Tibial nerve (tissue), 4 donors: ENCODE measurements around the gene RUVBL1. TPM values are rescaled to one million over a fixed set of nuclear protein-coding genes. Genes with fewer than 3 reads are reported as not detected.

ENCODE experiments used
- DNase-seq, 2 donors: peaks; one replicate each; pipeline ENCODE4 v3.0.0-alpha.2; 2019; ENCODE audit warnings: low spot score in 2 of 2
- H3K27ac ChIP-seq, 4 donors: fragments of 200-600 bp; sonication (generic) in 3 of 4; one replicate each; pipeline ENCODE4 v1.5.1; 2017 to 2019; ENCODE audit warnings: mild to moderate bottlenecking in 1 of 4
- H3K27me3 ChIP-seq, 2 donors: fragments of 200-600 bp; sonication (generic) in 1 of 2; one replicate each; pipeline versions ENCODE4 v1.5.1 to v1.6.0; 2017 to 2019
- H3K36me3 ChIP-seq, 3 donors: fragments of 200-600 bp; sonication (generic); one replicate each; pipeline ENCODE4 v1.5.1; 2018 to 2019
- H3K4me1 ChIP-seq, 4 donors: fragments of 200-600 bp; sonication (generic) in 3 of 4; one replicate each; pipeline ENCODE4 v1.5.1; 2017 to 2019
- H3K4me3 ChIP-seq, 4 donors: fragments of 200-600 bp; sonication (generic) in 3 of 4; one replicate each; pipeline ENCODE4 v1.5.1; 2017 to 2019; ENCODE audit warnings: mild to moderate bottlenecking in 1 of 4, moderate library complexity in 1 of 4
- H3K9me3 ChIP-seq, 4 donors: fragments of 200-600 bp; sonication (generic) in 3 of 4; one replicate each; pipeline ENCODE4 v1.5.1; 2017 to 2019
- CTCF ChIP-seq, 5 experiments: fragments of 200-600 bp in 3 of 5; fragments of 450-650 bp in 2 of 5; sonication (generic) in 3 of 5; IDR thresholded peaks; one replicate each; pipeline ENCODE4 v1.5.1; 2016 to 2019; ENCODE audit warnings: antibody characterized with exemption in 5 of 5, mild to moderate bottlenecking in 3 of 5, moderate library complexity in 2 of 5
- EP300 ChIP-seq, 2 donors: sonication (generic); formaldehyde crosslinking; IDR thresholded peaks; one replicate each; pipeline ENCODE4 v1.6.1; 2017; ENCODE audit warnings: antibody characterized with exemption in 2 of 2, mild to moderate bottlenecking in 1 of 2
- POLR2A ChIP-seq, 2 donors: fragments of 450-650 bp; IDR thresholded peaks; one replicate each; pipeline ENCODE4 v1.6.1; 2017; ENCODE audit warnings: antibody characterized with exemption in 2 of 2, mild to moderate bottlenecking in 2 of 2, moderate library complexity in 2 of 2
- WGBS, 2 donors: methylation state at CpG; one replicate each; pipeline ENCODE4 v1.1.5; 2018; 5-methylcytosine and 5-hydroxymethylcytosine counted together
- total RNA-seq, 4 donors: library from RNA; depleted of rRNA; stranded (reverse); fragments of >200 nt; gene quantifications; one replicate each; pipeline ENCODE4 v1.1.0, GENCODE V29; 2016

RUVBL1 gene
- total RNA-seq, 4 donors from 2014 or later = 29.7 to 41.7 (median 34.1) TPM

GRCh38 chr3:128094295-128095151 lies 29.1 kb downstream of the RUVBL1 start:
- Histone ChIP-seq H3K4me1 (peaks cover 0 to 5% (median 0%) of the 10 kb centered on the region in 4 donors), H3K36me3 (peaks cover 0 to 57% (median 3%) of the 10 kb centered on the region in 3 donors), H3K27ac (no peak overlapping the region), H3K4me3 (no peak overlapping the region), H3K9me3 (no peaks in the 10 kb centered on the region), H3K27me3 (no peaks in the 10 kb centered on the region)
- no peak for TF ChIP-seq CTCF (IDR thresholded peaks at IDR 0.05)
- no peak for TF ChIP-seq POLR2A (IDR thresholded peaks at IDR 0.05)
- TF ChIP-seq EP300 (IDR thresholded peaks at IDR 0.05) = no peak
- WGBS, 2 donors = 77 to 80% methylated on average over 12 to 13 of the region's 13 CpGs
- DNase-seq = no peak

GRCh38 chr3:128091586-128091985 lies 32.0 kb downstream of the RUVBL1 start:
- Histone ChIP-seq H3K27ac (no peak overlapping the region), H3K36me3 (peaks cover 0 to 40% (median 0%) of the 10 kb centered on the region in 3 donors), H3K27me3 (no peaks in the 10 kb centered on the region), H3K4me1 (peaks cover 0 to 5% (median 0%) of the 10 kb centered on the region in 4 donors), H3K4me3 (no peak overlapping the region), H3K9me3 (no peaks in the 10 kb centered on the region)
- TF ChIP-seq POLR2A (IDR thresholded peaks at IDR 0.05) (no peak), EP300 (IDR thresholded peaks at IDR 0.05) (no peak), CTCF (IDR thresholded peaks at IDR 0.05) (no peak)
- 85 to 88% methylated on average over 2 of the region's 2 CpGs for WGBS, 2 donors
- no peak for DNase-seq

GRCh38 chr3:128089135-128089534 lies 34.5 kb downstream of the RUVBL1 start:
- no peak overlapping the region for H3K27ac ChIP-seq
- no peak for DNase-seq
- 100% methylated on average over 1 of the region's 1 CpG for WGBS, 2 donors
- H3K4me3 ChIP-seq = no peak overlapping the region
- TF ChIP-seq CTCF (IDR thresholded peaks at IDR 0.05) (no peak), POLR2A (IDR thresholded peaks at IDR 0.05) (no peak), EP300 (IDR thresholded peaks at IDR 0.05) (no peak)
- no peaks in the 10 kb centered on the region for H3K9me3 ChIP-seq
- peaks cover 0 to 11% (median 0%) of the 10 kb centered on the region in 4 donors for H3K4me1 ChIP-seq
- no peaks in the 10 kb centered on the region for H3K27me3 ChIP-seq
- H3K36me3 ChIP-seq = peaks cover 0 to 46% (median 0%) of the 10 kb centered on the region in 3 donors

- Histone ChIP-seq H3K27me3 (no peaks in the 10 kb centered on the region), H3K4me1 (peaks cover 0 to 15% (median 0%) of the 10 kb centered on the region in 4 donors), H3K4me3 (no peak overlapping the region), H3K36me3 (peaks cover 0 to 80% (median 0%) of the 10 kb centered on the region in 3 donors), H3K9me3 (no peaks in the 10 kb centered on the region), H3K27ac (no peak overlapping the region)
- DNase-seq = no peak
- WGBS, 2 donors = 69 to 81% methylated on average over 6 of the region's 6 CpGs
- TF ChIP-seq POLR2A (IDR thresholded peaks at IDR 0.05) = no peak
Observed at GRCh38 chr3:128084675-128085021, 39.0 kb downstream of the RUVBL1 start.

GRCh38 chr3:128083980-128084674 lies 39.5 kb downstream of the RUVBL1 start:
- peaks cover 0 to 85% (median 0%) of the 10 kb centered on the region in 3 donors for H3K36me3 ChIP-seq
- no peak for DNase-seq
- H3K4me1 ChIP-seq = peaks cover 0 to 15% (median 0%) of the 10 kb centered on the region in 4 donors
- no peak overlapping the region for H3K27ac ChIP-seq
- TF ChIP-seq EP300 (IDR thresholded peaks at IDR 0.05) (no peak), CTCF (IDR thresholded peaks at IDR 0.05) (no peak), POLR2A (IDR thresholded peaks at IDR 0.05) (no peak)
- H3K9me3 ChIP-seq = no peaks in the 10 kb centered on the region
- WGBS, 2 donors = 68 to 71% methylated on average over 9 of the region's 9 CpGs
- H3K27me3 ChIP-seq = no peaks in the 10 kb centered on the region
- no peak overlapping the region for H3K4me3 ChIP-seq
